Activated CD8-positive, alpha-beta T cell treated with anti-CD3 and anti-CD28 coated beads for 36 hours (primary cell): ENCODE results near the gene ADA. TPM values are rescaled to one million over a fixed set of nuclear protein-coding genes. Genes with fewer than 3 reads are reported as not detected.

Experiments used
- ATAC-seq: fragments of 200-7000 bp; cut with Tn5 transposase; one replicate; pipeline ENCODE4 v1.10.0; 2021; ENCODE audit warnings: mild to moderate bottlenecking, moderate library complexity
- CTCF ChIA-PET: fragments of 350-600 bp; sonication (Branson Sonifier 250); formaldehyde crosslinking; loops from one replicate; lab custom pipeline; 2021; ENCODE audit warnings: antibody characterized with exemption; lab: Charles Lee
- POLR2A ChIA-PET: fragments of 350-600 bp; sonication (Branson Sonifier 250); formaldehyde crosslinking; loops from one replicate; lab custom pipeline; 2021; ENCODE audit warnings: antibody characterized with exemption; lab: Charles Lee
- DNase-seq: peaks from one replicate; pipeline ENCODE4 v3.0.0-alpha.2; 2020
- H3K27ac Mint-ChIP-seq: one replicate; pipeline ENCODE4 v1.8.0; 2021; ENCODE audit warnings: mild to moderate bottlenecking, mixed read lengths
- H3K27me3 Mint-ChIP-seq: one replicate; pipeline ENCODE4 v1.8.0; 2021; ENCODE audit warnings: mixed read lengths
- H3K36me3 Mint-ChIP-seq: one replicate; pipeline ENCODE4 v1.8.0; 2021; ENCODE audit warnings: low read depth, mixed read lengths
- H3K4me1 Mint-ChIP-seq: one replicate; pipeline ENCODE4 v1.8.0; 2021; ENCODE audit warnings: low read depth, mixed read lengths
- H3K4me3 Mint-ChIP-seq: one replicate; pipeline ENCODE4 v1.8.0; 2021; ENCODE audit warnings: mild to moderate bottlenecking, moderate library complexity, mixed read lengths
- H3K9me3 Mint-ChIP-seq: one replicate; pipeline ENCODE4 v1.8.0; 2021; ENCODE audit warnings: mixed read lengths
- CTCF ChIP-seq: fragments of 200-600 bp; IDR thresholded peaks from one replicate; pipeline ENCODE4 v1.8.0; 2022; ENCODE audit warnings: antibody characterized with exemption, mild to moderate bottlenecking
- intact Hi-C: fragments of 100-400 bp; cut with micrococcal nuclease; formaldehyde crosslinking; loops from one replicate; pipeline ENCODE4 v1.10.0; 2022
- total RNA-seq, 2 experiments: library from RNA; stranded (reverse); gene quantifications; one replicate each; pipeline ENCODE4 v1.2.3, GENCODE V29; 2021

The ADA gene
- total RNA-seq, 2 experiments from 2014 or later, result 32.8 to 36.7 TPM

- Mint-ChIP-seq H3K27ac (peak overlapping the region; percentile 96), H3K36me3 (peaks cover 14% of the 10 kb centered on the region), H3K4me1 (peaks cover 61% of the 10 kb centered on the region), H3K4me3 (no peak overlapping the region), H3K27me3 (no peaks in the 10 kb centered on the region), H3K9me3 (no peaks in the 10 kb centered on the region)
- ChIA-PET CTCF (interaction anchor here (0.8 to 2.3 kb wide), 4 partner anchors 27 to 39 kb away, joined by 3 to 11 read pairs (median 3); no protein-coding TSS in a partner anchor), POLR2A (interaction anchor here (1.0 to 1.7 kb wide), 3 partner anchors 29 to 168 kb away, joined by 3 to 5 read pairs (median 3); partner anchors contain the start of gene TTPAL)
- intact Hi-C loops, result no loop called here
- TF ChIP-seq CTCF, result no peak
- ATAC-seq (no peak), DNase-seq (peak; percentile 50)
Measured at GRCh38 chr20:44643596-44644229, 7.8 kb downstream of the ADA start.

- ChIA-PET CTCF (interaction anchor here (0.8 to 2.3 kb wide), 5 partner anchors 26 to 43 kb away, joined by 3 to 11 read pairs (median 3); no protein-coding TSS in a partner anchor), POLR2A (interaction anchor here (0.8 to 1.0 kb wide), 2 partner anchors 8 to 18 kb away, joined by 3 to 7 read pairs; no protein-coding TSS in a partner anchor)
- Mint-ChIP-seq H3K36me3 (peaks cover 17% of the 10 kb centered on the region), H3K4me1 (peaks cover 60% of the 10 kb centered on the region), H3K27me3 (no peaks in the 10 kb centered on the region), H3K4me3 (no peak overlapping the region), H3K9me3 (no peaks in the 10 kb centered on the region), H3K27ac (peak overlapping the region; percentile 96)
- DNase-seq (no peak), ATAC-seq (no peak)
- TF ChIP-seq CTCF, result no peak
- intact Hi-C loops, result no loop called here
Measured at GRCh38 chr20:44643154-44643519, 8.4 kb downstream of the ADA start.

- TF ChIP-seq CTCF, result no peak
- Mint-ChIP-seq H3K4me3 (peak overlapping the region; percentile 55), H3K4me1 (peaks cover 60% of the 10 kb centered on the region), H3K36me3 (peaks cover 17% of the 10 kb centered on the region), H3K27ac (peak overlapping the region; percentile 96), H3K27me3 (no peaks in the 10 kb centered on the region), H3K9me3 (no peaks in the 10 kb centered on the region)
- intact Hi-C loops, result no loop called here
- ATAC-seq (peak; percentile 21), DNase-seq (peak; percentile 52)
- CTCF ChIA-PET, result interaction anchor here (0.9 to 2.3 kb wide), 4 partner anchors 25 to 43 kb away, joined by 3 to 11 read pairs (median 3); no protein-coding TSS in a partner anchor
- POLR2A ChIA-PET, result interaction anchor here (0.8 to 1.0 kb wide), 2 partner anchors 8 to 17 kb away, joined by 3 to 7 read pairs; no protein-coding TSS in a partner anchor
Measured at GRCh38 chr20:44642203-44643153, 9.0 kb downstream of the ADA start.

- CTCF ChIA-PET, result interaction anchor here (2.3 kb wide), 1 partner anchor 24 kb away, joined by 11 read pairs; no protein-coding TSS in a partner anchor
- Mint-ChIP-seq H3K36me3 (peaks cover 18% of the 10 kb centered on the region), H3K4me3 (no peak overlapping the region), H3K27me3 (no peaks in the 10 kb centered on the region), H3K27ac (peak overlapping the region; percentile 67), H3K4me1 (peaks cover 53% of the 10 kb centered on the region), H3K9me3 (no peaks in the 10 kb centered on the region)
- no peak for TF ChIP-seq CTCF
- intact Hi-C loops, result no loop called here
- POLR2A ChIA-PET, result no interaction called here
- no peak for ATAC-seq
- no peak for DNase-seq
Measured at GRCh38 chr20:44641325-44641724, 10.2 kb downstream of the ADA start.
